CD1c-positive myeloid dendritic cell (primary cell): ENCODE results near the gene REELD1.
A peak's percentile ranks its signal among the peaks of the same experiment; 100 is the strongest.

Source experiments
- DNase-seq: peaks from one replicate; pipeline ENCODE4 v3.0.0-alpha.2; 2016; ENCODE audit errors: extremely low spot score

Gene REELD1

DNA sequence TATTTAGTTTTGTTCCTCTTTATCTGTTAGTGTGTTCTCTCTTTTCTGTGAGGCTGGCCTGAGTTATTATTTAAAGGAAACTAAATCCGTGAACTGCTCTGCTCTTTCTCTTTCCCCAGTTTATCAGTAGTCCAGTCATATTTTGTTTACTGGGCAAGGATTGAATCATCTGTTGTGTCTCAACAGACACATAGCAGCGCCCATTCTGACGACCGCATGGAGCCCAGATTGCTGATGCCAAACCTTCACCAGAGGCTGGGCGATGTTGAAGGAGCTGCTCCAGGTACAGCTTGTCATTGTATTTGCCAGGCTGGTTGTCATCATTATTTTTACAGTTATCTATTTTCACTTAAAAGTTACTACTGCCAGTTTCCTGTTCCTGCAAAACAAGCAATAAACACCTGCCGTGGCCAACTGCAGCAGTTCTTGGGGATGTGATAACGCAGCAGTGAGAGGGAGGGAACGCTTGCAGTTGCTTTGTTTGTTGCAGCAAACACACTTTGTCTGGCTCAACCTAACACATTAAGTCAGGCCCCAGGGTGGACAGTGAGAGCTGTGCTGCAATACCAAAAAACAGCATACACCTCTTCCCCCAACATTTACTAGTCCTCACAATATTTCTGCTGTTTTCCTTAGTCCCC, 10.1 kb downstream of the REELD1 start:
- no peak for DNase-seq

DNA sequence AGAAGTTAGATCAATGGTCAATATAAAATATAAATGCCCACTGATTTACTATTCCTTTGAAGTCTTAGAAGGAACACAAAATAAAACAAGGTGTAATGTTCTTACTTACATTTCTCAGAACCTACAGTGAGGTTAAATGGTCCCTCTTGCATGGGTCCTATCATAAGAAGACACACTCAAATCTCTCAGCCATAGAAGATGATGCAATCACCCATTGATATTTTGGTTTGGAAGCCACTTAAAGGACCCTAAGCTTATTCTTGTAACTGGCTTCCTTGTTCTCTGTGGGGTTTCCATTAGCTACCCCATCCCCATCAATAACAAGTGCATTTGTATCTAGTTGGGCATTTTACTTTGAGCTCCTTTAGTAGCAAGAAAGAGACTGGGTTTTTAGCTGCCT, 15.1 kb downstream of the REELD1 start:
- DNase-seq, result no peak

DNA sequence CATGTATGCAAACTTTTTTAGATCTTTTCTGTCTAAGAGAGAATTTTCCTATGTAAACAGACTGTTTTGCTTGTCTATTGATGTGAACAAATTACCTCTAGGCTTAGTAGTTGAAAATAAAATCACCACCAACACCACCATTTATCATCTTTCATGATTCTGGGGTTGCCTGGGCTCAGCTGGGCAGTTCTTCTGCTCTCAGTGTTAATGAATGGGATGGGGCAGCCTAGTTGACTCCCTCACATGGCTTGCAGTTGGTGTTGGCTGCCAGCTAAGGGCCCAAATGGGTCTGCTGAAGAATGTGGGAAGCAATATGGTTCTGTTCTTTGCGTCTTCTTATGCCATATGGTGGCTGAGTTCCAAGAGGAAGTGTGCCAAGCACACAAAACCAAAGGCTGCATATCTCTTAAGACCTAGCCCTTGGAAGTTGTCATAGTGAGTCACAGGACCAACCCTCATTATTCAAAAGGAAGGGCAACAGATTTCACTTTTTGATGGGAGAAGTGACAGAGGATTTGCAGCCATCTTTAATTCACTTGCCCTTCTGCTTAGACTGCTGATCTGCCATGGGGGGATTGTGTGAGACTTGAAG, 17.9 kb downstream of the REELD1 start:
- peak; percentile 71 for DNase-seq

DNA sequence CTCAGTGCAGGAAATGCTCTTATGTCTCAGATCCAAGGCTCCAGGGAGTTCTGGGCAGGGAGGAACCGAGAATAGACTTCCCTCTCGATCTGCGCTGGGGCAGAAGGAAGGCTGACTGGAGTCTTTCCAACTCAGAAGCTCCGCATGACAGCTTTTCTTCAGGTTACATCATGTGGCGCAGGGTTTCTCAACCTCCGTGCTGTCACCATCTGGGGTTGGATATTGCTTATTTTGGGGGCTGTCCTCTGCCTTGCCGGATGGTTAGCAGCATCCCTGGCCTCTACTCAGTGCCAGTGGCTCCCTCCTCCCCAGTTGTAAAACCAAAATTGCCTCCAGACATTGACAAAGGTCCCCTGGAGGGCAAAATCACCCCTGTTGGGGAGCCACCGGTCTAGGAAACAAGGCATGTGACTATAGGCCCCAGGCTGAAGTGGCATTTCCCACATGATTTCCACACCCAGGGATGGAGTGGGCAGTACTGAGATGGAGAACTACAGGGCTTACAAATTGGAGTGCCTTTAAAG, 21.4 kb downstream of the REELD1 start:
- DNase-seq, result peak; percentile 89

DNA sequence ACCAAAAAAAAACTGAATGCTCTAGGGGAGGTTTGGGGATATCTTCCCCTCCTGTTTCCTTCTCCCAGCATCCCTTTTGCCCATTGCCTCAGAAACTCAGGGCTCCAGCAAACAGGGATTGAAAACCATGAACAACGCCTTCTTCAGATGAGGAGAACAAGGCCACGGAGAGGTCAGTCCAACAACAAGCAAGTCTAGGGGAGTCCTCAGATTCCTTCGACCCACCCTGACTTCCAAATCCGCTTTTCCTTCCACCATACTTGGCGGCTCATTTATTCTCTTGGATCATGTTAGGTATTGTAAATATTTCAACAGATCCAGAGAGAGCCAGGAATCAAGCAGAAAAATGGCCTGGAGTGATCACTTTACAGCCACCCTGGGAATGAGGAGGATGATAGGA, 21.9 kb downstream of the REELD1 start:
- no peak for DNase-seq

DNA sequence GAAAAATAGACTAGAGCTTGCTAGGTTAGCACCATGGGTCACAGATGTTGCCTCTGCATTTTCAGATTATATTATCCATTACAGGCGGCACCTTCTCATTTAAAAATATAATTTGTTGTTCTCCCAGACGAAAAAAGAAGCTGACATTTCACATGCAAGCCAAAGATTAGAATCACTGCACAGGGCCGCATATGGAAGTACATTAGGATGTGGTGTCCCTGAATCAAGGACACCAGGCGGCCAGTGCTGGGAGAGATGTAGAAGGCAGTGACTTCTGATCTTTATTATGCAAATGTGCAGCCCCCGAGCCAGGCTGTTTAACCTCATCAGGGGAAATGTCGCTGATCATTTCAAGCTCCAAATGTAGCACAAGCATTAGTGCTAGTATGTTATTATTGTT, 22.8 kb downstream of the REELD1 start:
- no peak for DNase-seq

DNA sequence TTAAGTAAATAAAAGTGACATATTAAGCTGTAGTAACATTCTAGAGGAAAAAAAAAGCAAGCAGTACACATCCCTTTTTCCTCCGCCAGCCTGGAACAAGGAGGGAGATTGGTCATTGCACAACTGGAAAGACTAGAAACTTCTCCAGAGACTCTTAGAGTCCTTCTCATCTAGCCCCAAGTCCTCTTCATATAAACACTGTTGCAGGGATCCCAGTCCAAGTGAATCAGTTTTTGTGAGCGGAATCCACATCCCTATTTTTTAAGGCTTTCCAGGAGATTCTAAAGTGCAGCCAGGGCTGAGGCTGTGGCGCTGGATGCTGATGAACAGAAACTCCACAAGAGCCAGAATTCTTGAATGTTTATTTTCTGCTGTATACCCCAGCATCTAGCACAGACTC, 23.8 kb downstream of the REELD1 start:
- DNase-seq, result no peak

DNA sequence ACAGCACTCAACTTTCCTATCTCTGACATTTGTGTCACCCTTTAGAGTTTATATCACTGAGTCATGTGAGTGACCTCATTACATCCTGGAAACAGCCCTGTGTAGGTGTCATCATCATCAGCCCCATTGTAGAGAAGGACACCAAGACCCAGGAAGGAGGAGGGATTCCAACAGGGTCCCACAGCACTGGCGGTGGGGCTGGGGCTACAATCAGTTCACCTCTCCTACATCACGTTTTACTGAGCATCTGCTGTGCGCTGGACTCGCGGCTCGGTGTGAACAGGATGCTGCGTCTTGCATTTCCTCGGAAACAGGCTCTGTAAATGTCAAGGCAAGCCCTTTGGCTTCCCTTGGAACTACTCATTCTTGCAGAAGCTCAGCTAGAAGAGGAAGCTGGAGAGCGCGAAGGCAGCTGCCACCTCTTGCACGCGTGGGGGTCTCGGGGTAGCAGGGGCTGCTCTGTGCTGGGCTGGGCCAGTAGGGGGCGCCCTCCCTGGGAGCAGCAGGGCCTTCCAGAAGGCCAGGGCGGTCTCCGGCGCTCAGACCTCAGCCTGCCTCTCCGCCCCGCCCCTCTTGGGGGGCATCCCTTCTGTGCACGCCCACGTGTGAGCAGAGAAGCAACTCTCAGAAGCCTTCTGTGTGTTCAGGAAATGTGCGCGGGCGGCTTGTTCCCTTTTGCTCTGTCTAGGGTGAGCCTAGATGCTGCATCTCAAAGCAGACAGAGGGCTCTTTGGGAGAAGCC, 29.0 kb downstream of the REELD1 start:
- DNase-seq, result peak; percentile 89

DNA sequence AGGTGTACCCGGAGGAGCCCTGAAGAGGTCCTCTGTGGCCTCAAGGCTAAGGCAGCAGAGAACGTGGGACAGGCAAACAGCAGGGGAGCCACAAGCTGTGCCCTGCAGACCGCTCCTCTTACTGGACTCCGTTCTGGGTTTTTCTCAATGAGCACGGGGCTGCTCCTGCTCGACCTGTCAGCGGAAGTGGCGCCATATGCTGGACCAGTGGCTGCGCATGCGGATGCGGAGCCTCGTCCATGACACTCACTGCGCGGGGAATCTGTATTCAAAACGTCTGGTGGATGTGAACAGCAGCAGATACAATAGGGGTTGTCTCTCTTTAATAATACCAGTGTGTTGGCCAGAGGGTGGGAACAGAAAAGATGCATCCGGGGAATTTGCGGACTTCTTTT, 29.5 kb downstream of the REELD1 start:
- no peak for DNase-seq

DNA sequence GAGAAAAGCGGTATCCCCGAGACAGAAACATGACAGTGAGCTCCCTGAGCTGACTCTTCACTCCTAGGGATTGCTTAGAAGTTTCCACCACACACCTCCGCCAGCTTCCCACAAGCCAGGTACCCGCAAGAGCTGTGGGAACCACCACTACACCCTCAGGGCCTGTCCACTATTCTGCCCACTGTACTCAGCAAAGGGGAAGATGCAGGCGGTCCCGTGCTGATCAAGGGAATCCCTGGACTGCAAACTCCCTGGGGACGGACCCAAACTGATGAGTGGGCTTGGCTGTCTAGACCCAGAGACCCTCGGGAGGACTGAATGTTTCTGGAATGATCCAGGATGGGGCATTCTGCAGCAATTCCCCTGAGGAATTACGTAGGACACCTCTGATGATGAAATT, 30.2 kb downstream of the REELD1 start:
- DNase-seq, result no peak

DNA sequence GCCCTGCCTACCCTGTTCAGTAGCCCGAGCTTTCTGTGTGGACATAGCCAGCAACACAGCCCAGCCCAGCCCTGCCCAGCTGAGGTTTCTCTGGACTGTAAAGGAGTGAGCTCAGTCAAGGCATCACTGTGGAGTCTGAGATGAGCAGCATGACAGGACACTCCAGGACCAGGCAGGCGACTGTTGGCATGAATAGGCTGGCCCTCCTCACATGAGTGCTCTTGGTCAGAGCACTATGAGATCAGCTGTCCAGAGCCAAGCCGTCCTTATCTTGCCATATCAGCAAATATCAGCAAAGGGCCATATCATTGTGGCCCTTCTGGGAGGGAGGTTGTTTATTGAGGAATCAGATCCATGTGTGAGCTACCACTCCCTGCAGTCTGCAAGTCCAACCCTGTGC, 30.9 kb downstream of the REELD1 start:
- DNase-seq, result no peak

DNA sequence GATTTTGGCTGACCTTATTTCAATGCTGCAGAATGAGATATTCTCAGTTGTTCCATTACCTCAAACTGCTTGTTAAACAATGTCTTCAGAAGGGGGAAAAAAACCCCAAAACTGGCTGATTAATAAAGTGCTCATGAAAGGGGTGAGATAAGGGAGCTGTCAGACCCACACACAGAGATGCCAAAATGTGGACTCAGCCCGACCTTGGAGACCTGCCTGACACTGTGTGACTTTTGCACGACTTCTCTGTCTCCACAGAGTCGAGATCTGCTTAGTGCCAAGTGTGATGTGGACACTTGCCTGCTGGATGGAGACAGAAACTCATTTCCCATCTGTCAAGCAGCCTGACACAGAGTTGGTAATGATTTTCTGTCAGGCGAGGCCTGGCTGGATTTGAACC, 31.5 kb downstream of the REELD1 start:
- DNase-seq, result no peak

DNA sequence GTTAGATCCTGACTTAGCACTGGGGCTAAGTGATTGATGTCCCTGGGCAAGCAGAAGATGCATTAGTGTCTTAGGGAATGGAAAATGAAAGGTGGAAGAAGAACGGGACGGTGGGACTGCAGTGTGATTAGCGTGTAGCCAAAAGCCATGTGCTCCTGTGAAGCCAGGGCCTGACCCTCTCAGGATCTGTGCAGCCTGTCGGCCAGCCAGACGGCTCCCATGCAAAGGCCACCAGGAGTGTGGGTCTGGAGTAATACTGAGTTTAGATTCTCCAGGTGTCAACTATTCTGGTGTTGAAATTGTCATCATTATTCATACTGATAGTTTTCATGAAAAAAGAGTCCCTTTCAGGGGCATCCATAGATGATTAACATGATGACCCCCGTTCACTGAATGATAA, 32.0 kb downstream of the REELD1 start:
- DNase-seq, result no peak

DNA sequence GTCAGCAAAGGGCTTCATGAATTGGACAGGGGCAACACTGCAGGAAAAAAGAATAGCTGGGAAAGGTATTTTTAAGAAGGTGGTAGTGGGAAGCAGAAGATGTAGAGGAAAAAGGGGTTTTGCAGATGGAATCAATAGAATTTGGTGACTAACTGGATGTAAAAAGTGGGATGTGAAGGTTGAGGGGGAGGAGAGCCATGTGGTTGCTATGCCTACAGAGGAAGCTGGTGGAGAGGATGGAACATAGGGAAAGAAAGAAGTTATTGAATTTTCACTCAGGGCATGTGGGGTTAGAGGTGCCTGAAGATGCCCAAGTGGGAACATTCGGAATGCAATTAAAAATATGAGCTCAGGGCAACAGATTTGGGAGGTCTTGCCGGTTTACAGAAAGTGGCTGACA, 33.0 kb downstream of the REELD1 start:
- DNase-seq, result no peak

DNA sequence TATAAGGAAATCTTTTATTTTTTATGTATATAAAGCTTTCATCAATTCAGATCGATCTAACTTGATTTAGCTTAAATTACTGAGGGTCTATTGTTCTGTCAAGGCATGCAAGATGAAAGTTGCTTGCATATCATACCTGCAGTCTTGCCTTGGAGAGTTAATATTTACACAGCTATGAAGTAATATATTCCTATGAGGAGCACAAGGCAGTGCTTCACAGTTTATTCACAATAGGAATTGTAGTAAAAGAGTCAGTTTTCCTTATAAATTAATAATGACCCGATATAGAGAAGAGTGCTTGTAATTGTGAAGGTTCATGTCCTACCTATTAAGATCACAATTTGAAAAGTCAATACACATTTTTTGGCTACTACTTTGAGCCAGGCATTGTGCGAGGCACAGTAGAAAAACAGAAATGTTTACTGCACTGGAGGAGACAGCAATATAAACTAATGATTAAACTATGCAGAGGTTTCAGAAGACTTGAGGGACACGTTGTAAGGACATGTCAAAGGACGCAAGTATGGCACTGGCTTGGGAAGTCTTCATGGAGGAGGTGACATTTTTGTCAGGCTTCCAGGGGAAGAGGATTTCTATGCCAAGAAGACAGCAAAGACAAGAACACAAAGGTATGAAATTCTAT, 38.8 kb downstream of the REELD1 start:
- DNase-seq, result no peak

DNA sequence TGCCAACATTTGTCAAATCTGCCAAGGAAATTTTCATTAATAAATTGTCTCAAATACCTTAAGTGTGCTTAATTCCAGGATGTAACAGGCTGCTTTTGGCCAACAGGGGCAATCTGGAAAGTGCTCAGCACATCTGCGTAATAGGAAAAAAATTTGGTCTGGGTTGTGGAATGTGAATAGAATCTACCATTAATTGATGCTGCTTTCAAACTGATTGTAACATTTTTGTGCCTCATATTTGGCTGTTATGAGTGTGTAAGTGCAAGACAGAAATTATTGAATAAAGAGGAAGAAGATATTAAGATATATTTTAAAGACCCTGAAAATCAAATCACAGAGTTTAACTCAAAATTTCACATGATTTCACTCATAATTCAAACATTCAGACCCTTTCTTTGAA, 41.1 kb downstream of the REELD1 start:
- DNase-seq, result no peak

DNA sequence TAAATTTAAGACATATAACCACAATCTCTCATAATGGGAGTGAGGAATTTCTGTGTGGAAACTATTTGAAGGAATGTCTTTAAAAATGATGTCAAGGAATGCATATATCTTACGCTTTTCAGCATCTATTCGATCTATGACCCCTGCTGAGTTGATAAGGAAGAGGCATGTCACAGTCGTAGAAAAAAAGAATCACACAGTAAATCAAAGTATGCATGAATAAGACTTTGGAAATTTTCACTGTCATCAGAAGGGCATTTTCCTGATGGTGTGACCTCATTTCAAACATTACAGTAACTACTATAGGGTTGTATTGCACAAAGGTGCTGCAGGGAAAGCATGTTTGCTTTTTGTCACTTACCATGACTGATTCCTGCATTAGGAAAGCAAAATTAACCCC, 41.5 kb downstream of the REELD1 start:
- DNase-seq, result no peak

DNA sequence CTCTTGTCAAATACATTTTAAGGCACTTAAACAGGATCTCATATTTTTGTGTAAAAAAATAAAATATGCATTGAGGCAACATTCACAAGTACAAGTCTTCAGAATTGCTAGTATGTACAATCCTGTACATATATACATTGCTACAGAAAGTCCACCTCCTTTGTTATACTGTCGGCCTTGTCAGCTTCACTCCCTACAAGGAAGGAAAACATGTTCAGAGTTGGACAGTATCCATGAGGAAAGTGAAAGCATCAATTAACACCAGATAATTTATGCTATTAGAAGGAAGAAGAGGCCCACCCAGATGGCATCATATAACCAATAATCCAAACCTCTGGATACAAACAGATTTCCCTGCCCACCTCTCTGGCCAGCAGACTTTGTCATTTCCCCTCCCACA, 42.0 kb downstream of the REELD1 start:
- DNase-seq, result no peak

DNA sequence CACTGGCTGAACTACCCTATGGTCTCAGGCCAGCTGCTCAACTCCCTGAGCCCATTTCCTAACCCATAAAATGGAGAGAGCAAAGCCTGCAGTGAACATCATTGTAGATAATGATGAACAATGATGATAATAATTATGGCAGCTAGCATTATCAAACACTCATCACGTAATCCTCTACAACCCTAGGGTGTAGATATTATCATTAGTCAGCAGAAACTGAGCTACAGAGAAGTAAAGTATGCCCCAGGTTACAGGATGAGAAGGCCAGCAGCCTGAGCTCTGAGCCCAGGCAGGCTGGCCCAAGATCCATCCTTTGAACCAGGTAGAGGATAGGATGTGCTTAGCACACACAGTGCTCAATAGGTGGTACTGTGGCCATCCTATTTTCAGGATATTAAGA, 43.2 kb downstream of the REELD1 start:
- no peak for DNase-seq

DNA sequence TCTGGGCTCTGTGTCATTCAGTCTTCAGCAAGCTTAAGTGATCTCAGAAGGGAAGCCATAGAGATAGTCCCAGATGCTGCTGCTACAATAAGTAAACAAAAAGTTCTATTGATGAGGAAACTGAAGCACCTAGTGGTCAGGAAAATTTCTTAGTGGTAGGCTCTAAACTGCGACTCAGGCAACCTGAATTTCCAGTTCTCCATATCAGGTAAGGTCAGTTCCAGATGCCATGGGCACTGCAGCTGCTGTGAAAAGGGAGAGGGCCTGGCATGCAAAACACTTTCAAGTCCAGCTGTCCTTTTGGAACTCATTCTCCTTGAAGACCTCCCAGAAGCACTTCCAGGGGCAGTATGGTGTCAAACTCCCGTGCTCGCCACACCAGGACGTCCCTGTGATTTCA, 46.2 kb downstream of the REELD1 start:
- DNase-seq, result no peak

DNA sequence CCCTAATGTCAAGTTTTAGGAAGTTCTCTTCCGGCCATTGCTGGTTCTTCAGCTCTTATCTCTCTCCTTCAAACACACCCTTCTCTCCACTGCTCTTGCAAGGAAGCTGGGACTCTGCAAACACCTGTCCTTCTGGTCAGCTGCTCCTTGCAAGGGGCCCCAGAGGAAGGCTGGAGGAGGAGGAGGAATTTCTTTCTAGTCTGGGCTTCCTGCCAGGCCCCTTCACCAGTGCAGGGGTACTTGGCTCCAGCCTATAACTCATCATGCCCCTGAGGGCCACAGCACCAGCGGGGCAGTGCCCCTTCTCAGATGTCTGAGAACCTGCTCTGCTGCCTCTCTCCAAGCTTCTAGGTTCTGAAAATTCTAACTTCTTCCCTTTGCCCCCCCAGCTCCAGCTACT, 46.7 kb downstream of the REELD1 start:
- DNase-seq, result no peak

DNA sequence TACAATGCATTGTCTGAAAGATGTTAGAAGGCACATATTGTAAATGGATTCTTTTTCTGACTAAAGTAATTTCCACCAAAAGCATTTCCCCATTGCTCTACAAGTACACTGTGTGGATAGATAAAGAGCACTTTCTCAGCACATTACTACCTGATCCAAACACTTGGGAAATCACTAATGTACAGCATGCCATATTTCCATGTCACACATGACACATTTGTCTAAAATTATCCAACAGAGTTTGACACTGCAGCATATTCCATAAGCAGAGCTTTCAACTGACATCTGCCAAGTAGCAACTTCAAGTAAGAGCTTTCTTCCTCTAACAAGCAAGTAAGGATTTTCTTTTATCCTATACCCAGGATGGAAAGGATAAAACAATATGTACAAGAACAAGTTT, 49.5 kb downstream of the REELD1 start:
- DNase-seq, result no peak
